Breast epithelium (tissue), 3 donors: ENCODE data around the gene PCBP3.

Experiments used
- CTCF ChIP-seq, 3 donors: fragments of 450-650 bp; IDR thresholded peaks; one replicate each; pipeline ENCODE4 v1.5.1; 2016 to 2017; ENCODE audit warnings: antibody characterized with exemption in 3 of 3, mild to moderate bottlenecking in 3 of 3, moderate library complexity in 3 of 3
- POLR2A ChIP-seq: fragments of 450-650 bp; IDR thresholded peaks from one replicate; pipeline ENCODE4 v1.6.1; 2016; ENCODE audit warnings: antibody characterized with exemption, mild to moderate bottlenecking, moderate library complexity

- TF ChIP-seq POLR2A (no peak), CTCF (IDR thresholded peaks at IDR 0.05) (no peak)
These were observed 230.3 kb downstream of the PCBP3 start for GRCh38 chr21:45873866-45874265.
